GM19438 (cell line): ENCODE data around the gene PRSS38.

Experiments used
- ATAC-seq: cut with Tn5 transposase; IDR thresholded peaks from one replicate; pipeline ENCODE4 v1.9.1; 2021; ENCODE audit warnings: low read depth; ENCODE audit not compliant: unreplicated experiment

The PRSS38 gene

DNA sequence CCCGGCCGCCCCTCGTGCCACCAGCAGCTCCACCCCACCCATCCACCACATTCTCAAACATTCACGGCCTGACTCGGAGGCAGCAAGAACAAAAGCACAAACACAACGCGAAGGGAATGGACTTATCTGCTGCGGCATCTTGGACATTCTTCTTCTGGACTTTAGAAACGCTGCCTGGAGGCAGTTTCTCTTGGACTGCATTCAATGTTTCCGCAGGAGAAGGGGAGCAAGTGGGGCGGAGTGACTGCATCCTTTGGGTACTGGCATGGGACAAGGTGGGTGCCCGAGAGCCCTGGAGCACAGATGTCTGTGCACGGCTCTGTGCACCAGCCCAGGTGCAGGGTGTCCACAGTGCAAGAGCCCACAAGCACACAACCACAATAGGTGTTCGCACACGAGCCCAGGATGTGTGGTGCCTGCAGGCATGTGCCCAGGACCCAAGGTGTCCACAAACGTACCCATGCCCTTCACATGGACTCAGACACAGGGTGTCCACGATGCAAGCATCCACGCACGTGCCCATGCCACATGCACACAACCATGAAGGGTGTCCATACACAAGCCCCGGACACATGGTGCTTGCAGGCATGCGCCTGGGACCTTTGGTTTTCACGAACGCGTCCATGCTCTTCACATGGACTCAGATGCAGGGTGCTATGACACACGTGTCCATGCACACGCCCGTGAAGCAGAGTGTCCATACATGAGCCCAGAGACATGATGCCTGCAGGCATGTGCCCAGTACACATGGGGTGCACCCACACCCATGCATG, 78.7 kb downstream of the PRSS38 start:
- ATAC-seq, result no peak

DNA sequence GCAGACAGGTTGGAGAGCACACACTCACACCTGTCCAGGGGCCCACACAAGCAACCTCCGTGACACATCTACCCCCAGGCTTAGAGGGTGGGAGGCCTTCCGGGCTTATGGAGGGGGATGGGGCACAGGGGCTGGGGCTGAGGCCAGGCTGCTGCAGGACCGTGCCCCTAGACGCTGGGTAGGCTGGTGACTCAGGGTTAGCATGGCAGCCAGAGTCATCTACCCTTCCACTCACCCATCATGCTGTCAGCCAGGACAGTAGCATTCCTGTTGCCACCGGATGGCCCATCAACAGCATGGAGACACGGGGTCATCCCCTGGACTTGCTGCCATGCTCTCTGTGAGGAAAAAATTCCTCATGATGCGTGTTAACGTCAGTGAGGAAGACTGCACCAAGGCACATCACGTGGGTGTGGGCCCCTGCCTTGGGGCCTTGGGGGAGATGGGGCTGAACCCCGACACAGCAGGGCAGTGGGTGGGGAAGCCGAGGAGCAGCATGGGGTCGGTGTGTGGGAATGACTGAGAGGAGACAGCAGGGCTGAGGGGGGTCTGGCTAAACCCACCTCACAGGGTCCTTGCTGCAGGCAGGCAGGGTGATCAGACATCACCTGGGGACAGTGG, 79.5 kb downstream of the PRSS38 start:
- no peak for ATAC-seq
